Measurements from ENCODE around the gene SUV39H2.

- TF ChIP-seq CTCF (IDR thresholded peaks at IDR 0.05) (no peak), POLR2A (IDR thresholded peaks at IDR 0.05) (no peak)
Observed at GRCh38 chr10:14889318-14889717, 10.7 kb downstream of the SUV39H2 start.
